ENCODE measurements around the gene DHODH.
"Not testable (repeated sequence)": the region's sequence is repeated elsewhere in the genome, so short reads cannot be mapped to it uniquely, and the experiment has no call there.

DHODH gene

DNA sequence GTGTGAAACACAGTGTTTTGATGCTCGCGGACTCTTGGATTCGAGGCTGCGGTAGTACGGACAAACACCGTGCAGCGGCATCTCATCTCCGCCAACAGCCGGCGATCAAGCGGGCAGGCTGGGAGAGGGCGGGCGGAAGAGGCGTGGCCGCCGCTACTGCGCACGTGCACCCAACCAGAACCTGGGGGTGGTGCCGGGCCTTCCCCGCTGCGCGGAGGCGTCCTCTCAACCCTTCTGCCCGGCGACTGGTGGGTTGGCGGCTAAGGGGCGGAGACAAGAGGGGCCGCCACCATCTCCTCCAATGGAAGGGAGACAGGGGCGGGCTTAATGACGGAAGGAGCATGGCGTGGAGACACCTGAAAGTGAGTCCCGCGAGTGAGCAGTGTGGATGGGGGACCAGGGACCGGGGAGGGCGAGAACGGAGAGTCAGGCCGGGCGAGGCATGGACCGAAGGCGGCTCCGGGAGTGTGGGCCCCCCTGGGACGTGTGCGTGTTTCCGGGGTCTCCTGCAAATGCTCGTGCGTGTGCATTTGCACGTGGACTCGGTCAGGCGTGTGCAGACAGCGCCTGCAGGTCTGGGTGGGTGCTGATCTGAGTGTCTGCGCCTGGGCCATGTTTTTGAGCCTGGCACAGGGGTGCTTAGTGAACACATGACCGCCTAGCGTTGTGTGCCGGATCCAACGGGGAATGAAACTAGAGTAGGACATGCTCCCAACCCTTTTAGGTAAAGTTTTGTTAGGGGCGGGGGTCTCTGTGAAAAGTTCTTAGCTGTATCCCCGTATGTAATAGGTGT lies at the start of gene DHODH:
TSS of gene DHODH (plus strand) at position 321 of the 793 bp plus-strand sequence. CDS start at position 342, 21 bp downstream.
- peak; percentile 97 for DNase-seq (ENCODE audit: low read depth)

DNA sequence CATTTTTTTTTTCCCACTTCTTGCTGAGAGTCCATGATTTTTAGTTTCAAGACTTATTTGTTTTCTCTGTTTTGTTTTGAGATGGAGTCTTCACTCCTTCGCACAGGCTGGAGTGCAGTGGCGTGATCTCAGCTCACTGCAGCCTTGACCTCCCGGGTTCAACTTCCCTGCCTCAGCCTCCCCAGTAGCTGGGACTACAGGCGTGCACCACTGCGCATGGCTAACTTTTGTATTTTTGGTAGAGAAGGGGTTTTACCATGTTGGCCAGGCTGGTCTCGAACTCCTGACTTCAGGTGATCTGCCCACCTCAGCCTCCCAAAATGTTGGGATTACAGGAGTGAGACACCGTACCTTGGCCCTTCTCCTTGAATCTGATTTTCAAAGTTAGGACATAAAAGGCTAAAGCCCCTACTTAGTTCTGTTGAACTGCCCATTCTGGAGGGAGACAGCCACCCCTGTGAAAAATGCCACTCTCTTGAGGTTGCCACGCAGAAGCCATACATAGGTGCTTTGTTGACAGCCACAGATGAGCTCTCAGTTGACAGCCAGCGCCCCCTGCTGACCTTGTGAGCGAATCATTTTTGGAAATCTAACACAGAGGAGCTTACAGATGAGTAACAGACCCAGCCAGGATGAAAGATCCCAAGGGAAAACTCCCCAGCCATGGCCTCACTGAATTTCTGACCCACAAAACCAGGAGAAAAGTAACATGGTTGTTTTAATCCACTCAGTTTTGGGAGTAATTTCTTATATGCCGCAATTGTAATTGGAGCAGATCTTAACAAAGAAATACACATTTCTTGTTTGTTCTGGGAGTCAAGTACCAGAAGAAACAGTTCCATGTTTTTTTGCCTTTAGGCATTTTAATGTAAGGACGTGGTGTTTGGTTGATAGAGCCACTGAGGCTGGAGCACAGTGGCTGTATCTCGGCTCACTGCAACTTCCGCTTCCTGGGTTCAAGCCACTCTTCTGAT lies 47.2 kb upstream of the DHODH start:
- peak; percentile 70 for DNase-seq (ENCODE audit: low read depth)

DNA sequence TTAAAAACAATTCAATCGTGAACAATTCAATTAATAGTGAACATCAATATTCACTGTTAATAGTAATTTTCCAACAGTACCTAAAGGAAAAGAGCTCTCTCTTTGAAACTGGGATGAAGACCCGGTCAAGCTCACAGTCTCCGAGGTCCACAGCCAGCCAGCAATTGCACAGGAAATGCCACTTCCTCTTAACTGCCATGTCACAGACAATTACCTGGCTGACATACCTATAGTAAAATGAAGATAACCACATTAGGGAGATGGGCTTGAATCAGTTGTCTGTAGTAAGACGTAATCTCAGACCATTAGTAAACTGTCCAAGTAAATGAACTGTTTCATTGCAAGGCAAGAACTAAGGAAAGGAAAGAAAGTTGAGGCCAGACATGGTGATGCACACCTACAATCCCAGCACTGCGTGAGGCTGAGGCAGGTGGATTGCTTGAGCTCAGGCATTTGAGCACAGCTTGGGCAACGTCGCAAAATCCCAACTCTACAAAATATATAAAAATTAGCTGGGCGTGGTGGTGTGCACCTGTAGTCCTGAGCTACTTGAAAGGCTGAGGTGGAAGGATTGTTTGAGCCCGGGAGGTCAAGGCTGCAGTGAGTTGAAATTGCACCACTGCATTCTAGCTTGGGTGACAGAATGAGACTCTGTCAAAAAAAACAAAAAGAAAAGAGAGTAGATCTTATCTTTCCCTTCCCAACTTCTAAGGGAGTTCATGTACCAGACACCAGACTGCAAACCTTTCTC lies 45.2 kb upstream of the DHODH start:
- DNase-seq (ENCODE audit: low read depth), result no peak

DNA sequence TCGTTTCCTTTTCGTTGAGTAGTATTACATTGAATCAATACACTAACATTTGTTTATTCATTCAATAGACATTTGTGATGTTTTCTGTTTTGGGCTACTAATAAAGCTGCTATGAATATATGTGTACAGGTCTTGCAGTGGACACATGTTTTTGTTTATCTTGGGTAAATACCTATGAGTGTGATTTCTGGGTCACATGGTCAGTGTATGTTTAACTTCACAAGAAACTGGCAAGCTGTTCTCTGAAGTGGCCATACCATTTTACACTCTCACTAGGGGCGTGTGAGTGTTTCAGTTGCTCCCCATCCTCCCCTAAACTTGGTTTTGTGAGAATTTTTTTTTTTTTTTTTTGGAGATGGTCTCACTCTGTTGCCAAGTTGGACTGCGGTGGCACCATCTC lies 43.3 kb upstream of the DHODH start:
- no peak for DNase-seq (ENCODE audit: low read depth)

DNA sequence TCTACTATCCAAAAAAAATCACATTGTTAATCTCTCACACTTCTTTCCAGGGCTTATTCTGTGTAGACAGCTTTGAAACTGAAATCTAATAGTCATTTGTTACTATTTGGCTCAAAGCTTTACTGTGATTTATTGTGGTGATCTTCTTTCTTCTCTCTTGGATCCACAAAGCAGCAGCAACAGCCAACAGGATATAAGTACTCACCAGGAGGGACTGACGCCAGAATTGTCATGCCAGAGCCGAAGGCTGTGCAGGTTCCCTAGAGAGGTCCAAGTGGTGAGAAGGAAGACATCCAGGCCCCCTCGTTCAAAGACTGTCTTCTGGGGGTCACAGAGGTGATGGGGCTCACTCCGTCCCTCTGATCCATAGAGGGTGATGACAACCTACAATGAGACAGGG lies 41.6 kb upstream of the DHODH start:
- no peak for DNase-seq (ENCODE audit: low read depth)

DNA sequence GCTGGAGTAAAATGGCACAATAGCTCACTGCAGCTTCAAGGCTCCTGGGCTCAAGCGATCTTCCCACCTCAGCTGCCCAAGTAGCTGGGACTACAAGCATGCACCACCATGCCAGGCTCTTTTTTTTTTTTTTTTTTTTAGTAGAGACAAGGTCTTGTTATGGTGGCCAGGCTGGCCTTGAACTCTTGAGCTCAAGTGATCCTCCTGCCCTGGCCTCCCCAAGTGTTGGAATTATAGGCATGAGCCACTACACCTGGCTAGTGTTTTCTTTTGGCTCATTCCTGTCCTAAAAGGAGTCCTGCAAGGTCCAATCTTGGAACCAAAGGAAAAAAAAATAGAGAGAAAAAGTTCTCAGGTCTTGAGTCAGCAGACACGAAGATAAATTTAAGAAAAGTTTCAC lies 39.2 kb upstream of the DHODH start:
- DNase-seq (ENCODE audit: low read depth), result no peak

DNA sequence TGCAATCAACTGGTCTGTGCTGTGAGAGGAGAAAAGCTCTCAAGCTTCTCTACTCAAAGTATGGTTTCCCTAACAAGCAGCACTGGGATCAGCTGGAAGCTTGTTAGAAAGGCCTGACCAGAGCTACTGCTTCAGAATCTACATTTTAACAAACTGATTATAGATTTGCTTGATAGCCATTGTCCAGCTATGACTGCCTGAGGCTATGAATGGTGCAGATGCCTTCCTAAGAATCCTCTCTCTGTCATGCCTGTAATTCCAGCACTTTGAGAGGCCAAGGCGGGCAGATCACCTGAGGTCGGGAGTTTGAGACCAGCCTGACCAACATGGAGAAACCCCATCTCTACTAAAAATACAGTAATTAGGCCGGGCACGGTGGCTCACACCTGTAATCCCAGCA lies 37.0 kb upstream of the DHODH start:
- DNase-seq (ENCODE audit: low read depth), result no peak

DNA sequence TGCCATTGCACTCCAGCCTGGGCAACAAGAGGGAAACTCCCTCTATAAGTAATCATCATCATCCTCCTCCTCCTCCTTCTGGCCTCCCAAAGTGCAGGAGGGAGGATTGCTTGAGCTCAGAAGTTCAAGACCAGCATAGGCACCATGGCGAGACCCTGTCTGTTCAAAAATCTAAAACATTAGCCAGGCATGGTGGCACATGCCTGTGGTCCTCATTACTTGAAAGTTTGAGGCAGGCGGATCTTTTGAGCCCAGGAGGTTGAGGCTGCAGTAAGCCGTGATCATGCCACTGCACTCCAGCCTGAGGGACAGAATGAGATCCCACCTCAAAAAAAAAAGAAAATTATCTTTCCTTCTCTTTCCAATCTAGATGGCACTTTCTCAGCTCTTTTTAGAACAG lies 36.2 kb upstream of the DHODH start:
- no peak for DNase-seq (ENCODE audit: low read depth)

DNA sequence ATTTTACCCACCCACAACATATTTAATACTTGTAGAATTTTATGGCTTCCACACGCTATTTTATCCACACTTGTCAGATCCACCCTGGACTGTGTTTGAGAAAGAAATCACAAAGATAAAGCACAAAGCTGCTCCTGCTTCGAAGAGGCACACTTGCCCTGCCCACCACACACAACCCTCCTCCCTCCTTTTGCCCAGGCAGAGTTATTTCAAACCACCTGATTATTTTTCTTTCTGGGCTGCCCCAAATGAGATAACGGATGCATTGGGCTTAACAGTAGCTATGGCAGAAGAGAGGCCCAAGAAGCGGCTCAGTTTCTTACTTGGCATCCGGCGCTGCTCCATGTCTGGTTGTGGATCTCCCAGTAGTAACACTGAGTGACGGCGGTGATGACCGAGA lies 35.5 kb upstream of the DHODH start:
- no peak for DNase-seq (ENCODE audit: low read depth)

DNA sequence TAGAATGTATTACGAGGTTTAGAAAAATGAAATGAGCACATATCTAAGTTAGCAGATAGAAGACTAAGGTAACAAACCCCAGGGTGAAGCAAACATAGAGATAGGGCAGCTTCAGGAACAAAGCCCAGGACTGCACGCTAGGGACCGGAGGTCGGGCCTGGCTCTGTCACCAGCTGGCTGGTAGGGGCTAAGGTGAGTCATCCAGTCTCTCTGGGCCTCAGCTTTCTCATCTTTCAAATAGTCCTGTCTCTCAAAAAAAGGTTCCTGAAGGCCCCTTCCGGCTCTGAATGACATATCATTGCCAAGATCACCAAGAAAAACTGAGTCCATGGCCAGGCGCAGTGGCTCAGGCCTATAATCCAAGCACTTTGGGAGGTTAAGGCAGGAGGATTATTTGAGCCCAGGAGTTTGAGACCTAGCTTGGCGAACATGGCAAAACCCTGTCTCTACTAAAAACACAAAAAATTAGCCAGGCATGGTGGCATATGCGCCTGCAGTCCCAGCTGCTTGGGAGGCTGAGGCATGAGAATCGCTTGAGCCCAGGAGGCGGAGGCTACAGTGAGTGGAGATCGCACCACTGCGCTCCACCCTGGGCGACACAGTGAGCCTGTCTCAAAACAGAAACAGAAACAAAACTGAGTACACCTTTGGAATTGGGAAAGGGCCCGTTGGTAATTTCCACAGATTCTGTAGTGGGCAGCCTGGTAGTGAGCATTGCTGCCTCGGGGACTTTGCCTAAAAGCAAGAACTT lies 34.3 kb upstream of the DHODH start:
- no peak for DNase-seq (ENCODE audit: low read depth)

DNA sequence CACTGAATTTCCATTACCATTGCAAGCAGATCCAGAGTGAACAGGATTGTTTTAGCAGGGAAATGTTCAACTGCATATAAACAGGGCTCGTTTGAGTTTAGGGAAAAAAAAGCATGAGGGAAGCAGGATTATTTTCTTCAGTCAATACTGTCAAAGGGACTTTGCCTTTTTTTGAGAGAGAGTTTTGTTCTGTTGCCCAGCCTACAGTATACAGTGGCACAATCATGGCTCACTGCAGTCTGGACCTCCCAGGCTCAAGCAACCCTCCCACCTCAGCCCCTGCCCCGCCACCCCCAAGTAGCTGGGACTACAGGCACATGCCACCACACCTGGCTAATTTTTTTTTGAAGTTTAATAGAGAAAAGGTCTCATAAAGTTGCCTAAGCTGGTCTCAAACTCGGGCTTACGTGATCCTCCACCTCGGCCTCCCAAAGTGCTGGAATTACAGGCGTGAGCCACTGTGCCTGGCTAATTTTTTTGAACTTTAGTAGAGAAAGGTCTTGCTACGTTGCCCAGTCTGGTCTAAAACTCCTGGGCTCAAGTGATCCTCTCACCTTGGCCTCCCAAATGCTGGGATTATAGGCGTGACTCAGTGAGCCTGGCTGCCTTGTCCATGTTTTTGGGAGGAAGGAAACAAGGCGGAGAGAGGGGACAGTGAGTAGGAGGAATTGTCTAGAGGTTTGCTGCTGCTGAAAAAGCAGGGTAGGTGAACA lies 23.1 kb upstream of the DHODH start:
- no peak for DNase-seq (ENCODE audit: low read depth)

DNA sequence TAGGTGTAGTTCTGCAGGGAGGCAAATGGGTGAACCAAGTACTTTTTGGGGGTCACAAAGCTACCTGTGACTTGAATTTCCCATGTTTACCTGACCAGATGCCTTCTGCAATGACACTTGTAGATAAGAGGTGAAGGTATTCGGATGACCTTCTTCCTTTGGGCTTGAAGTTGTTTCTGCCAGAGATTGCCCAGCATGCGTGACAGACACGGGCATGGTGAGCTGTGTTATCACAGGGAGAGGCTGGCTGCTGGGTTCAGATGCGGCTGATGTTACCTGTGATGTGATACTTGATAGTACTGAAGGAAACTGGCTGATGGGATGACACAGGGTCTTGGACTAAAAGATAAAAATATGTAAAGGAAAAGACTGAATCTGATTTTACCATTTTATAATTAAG lies 22.4 kb upstream of the DHODH start:
- no peak for DNase-seq (ENCODE audit: low read depth)

DNA sequence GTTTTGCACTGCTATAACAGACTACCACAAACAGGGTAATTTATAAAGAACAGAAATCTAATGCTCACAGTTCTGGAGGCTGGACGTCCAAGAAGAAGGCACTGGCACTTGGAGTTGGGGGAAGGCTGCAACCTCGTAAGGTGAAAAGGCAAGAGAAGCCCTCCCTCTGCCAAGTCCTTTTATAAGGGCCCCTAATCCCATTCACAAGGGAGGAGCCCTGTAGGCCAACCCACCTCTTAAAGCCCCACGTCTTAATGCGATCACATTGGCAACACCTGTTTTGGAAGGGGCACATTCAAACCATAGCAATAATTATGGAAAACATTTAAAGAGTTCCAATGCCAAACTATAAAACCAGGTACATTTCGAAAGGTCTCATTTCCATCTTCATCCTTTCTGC lies 13.5 kb upstream of the DHODH start:
- no peak for DNase-seq (ENCODE audit: low read depth)

DNA sequence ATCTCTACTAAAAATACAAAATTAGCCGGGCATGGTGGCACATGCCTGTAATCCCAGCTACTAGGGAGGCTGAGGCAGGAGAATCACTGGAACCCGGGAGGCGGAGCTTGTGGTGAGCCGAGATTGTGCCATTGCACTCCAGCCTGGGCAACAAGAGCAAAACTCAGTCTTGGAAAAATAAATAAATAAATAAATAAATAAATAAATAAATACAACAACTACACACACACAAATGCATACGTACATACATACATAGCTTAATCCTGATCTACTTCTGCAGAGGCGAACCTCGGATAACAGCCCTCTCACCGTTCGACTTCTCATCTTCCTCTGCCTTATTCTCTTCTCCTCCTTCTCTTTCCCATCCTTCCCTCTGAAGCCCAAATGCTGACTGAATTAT lies 11.0 kb upstream of the DHODH start:
- not testable (repeated sequence) for DNase-seq (ENCODE audit: low read depth)

DNA sequence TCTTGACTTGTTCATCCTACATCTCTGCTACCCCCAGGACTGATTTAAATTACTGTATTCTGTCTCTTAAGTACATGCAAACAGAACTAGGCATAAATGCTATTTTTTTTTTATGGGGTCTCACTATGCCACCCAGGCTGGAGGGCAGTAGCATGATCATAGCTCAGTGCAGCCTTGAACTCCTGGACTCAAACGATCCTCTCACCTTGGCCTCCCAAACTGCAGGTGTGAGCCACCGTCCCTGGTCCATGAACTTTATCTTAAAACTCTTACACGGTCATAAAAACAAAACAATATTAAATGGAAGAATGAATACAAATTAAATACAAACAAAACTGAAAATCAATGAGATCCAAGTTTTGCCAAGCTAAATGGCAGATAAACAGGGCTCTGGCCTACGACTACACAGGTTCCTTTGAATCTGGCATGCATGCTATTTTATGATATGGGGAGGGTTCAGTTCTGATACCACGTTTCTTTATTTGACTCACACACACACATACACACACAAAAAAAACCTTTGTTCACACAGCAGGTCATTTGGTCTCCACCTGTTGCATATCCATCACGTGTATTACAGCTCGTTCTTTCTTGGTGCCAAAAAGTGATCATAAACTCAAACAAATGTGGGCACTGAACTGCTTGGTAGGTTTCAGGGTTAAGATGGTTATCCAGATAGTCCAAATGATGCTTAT lies 7.2 kb upstream of the DHODH start:
- DNase-seq (ENCODE audit: low read depth), result no peak

DNA sequence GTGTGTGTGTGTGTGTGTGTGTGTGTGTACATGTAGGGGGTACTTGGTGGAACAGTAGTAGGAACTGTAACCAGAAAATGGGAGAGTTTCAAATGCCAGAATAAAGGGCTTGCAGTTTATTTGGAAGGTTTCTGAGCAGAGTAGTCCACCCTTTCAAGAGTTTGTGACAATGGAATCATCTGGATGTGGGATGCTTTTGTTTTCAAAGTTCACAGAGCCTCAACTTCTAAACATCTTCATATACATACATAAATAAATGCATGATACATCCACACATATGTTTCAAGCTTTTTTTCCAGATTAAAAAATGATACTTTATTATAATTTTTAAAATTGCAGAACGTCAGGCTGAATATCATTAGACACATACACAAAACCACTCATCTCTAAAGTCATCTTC lies 5.9 kb upstream of the DHODH start:
- no peak for DNase-seq (ENCODE audit: low read depth)

DNA sequence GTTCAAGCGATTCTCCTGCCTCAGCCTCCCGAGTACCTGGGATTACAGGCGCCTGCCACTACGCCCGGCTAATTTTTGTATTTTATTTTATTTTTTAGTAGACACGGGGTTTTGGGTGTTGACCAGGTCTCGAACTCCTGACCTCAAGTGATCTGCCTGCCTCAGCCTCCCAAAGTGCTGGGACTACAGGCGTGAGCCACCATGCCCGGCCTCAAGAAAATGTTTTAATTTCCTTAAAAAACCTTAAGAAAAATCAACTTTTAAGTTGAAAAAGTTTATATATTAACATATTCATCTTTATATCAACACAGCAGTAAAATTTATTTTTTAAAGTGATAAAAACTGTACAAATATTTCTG lies 500 bp upstream of the DHODH start:
- DNase-seq (ENCODE audit: low read depth), result not testable (repeated sequence)

DNA sequence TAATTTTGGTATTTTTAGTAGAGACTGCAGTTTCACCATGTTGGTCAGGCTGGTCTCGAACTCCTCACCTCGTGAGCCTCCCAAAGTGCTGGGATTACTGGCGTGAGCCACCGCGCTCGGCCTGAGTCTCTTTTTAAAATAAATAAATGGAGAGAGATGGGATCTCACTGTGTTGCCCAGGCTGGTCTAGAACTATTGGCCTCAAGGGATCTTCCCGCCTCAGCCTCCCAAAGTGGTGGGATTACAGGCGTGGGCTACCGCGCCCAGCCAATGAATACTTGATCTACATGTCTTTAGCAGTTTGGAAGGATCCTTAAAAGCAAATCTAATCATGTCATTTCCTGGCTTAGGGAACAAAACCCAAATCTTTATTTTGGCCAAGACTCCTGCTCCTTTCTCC lies 1.2 kb downstream of the DHODH start:
- no peak for DNase-seq (ENCODE audit: low read depth)

DNA sequence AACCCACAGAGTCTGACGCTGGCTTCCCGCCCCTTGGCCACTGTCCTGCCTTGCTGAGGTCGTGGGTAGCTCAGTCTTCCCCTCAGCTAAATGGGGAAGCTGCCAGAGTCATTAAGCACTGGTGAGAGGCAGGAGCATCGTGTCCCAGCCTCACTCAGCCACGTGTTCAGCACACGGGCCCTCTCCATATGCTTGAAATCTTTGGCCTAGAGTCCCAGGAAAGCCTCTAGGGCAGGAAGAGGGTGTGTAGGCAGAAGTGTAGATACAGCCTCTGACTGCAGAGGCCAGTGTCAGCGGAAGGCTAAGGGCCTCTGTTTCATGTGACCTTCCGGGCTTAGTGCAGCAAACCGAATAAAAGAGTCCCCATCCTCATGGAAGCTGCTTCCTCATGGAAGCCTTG lies 4.1 kb downstream of the DHODH start:
- DNase-seq (ENCODE audit: low read depth), result no peak

DNA sequence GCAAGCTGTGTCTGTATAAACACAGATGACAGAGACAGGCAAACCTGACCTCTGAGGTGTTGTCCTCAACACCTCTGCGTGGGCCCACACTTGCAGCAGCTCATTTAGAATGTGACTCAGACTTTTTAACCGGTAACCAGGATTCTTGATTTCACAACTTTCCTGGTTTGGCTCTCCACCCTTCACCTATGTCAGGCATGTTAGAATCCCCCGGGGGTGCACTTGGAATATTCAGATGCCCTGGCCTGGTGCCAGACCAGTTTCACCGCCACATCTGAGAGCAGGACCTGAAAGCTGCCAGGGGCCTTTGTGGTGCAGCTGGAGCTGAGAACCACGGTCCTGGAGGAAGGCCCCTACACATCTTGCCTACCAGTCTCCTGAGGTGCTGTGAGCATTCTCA lies 4.8 kb downstream of the DHODH start:
- DNase-seq (ENCODE audit: low read depth), result peak; percentile 70

Measured in amniotic epithelial cell (primary cell).